Measurements from ENCODE around the gene CAVIN1.
"Not testable (repeated sequence)": the region's sequence is repeated elsewhere in the genome, so short reads cannot be mapped to it uniquely, and the experiment has no call there.

GRCh38 chr17:42400844-42401375 is 22.1 kb downstream of the CAVIN1 start:
- TF ChIP-seq POLR2A (IDR thresholded peaks at IDR 0.05); CTCF (IDR thresholded peaks at IDR 0.05 in 8 of 11, conservative IDR thresholded peaks at IDR 0.05 in 3 of 11); POLR2AphosphoS5 (IDR thresholded peaks at IDR 0.05): not testable (repeated sequence)
